H1 (cell line): ENCODE results near the gene DESI1. TPM values are rescaled to one million over a fixed set of nuclear protein-coding genes. Genes with fewer than 3 reads are reported as not detected.

ENCODE experiments used
- MAX ChIP-seq: IDR thresholded peaks from 2 replicates; pipeline ENCODE4 v1.6.1; 2012; ENCODE audit warnings: inconsistent platforms
- polyA plus RNA-seq, 7 experiments: library from polyadenylated mRNA; depleted of rRNA in 3 of 7; stranded (reverse) in 5 of 7; unstranded in 2 of 7; fragments of >200 nt in 5 of 7; fragments of 200-250 nt in 2 of 7; gene quantifications; 1 replicate in 5 of 7; 2 replicates in 1 of 7; 4 replicates in 1 of 7; pipeline versions ENCODE4 v1.2.1 to v1.2.3, GENCODE V29; 2011 to 2013; ENCODE audit warnings: missing spikeins in 2 of 7, mixed read lengths in 2 of 7
- total RNA-seq: library from RNA; stranded (reverse); fragmentation: NEBNext Ultra II Directional; extraction: Animal tissue kit (Norgen Biotek cat#: 25700); gene quantifications from 2 replicates; pipeline ENCODE4 v1.2.1, GENCODE V29; 2021

The DESI1 gene
- total and polyA plus RNA-seq, 2 of the 8 experiments (the other 6 are each of a cell fraction or from before 2014, with no cell fraction given): 27.6 to 34.3 TPM

- no peak for TF ChIP-seq MAX
Measured at GRCh38 chr22:41654322-41654721, 33.5 kb upstream of the DESI1 start (continued).
